C4-2B (cell line): Measurements from ENCODE around the gene CCNB3.

Experiments
- CTCF ChIP-seq: fragments of 450-650 bp; conservative IDR thresholded peaks from 2 replicates; pipeline ENCODE4 v1.5.1; 2017; ENCODE audit warnings: mild to moderate bottlenecking
- ZFX ChIP-seq: fragments of 450-650 bp; IDR thresholded peaks from 2 replicates; pipeline ENCODE4 v1.6.1; 2017

- TF ChIP-seq CTCF (no peak), ZFX (no peak)
Measured at GRCh38 chrX:50386520-50386919, 182.0 kb downstream of the CCNB3 start.
